Ramos (cell line): Measurements from ENCODE around the gene TMX3.

ENCODE experiments used
- in situ Hi-C: fragments of 300-500 bp; cut with MboI; formaldehyde crosslinking; loops from one replicate; pipeline ENCODE4 v1.14.3; 2022; ENCODE audit warnings: low sequenced_read_pairs; ENCODE audit not compliant: unreplicated experiment

The TMX3 gene

GRCh38 chr18:68714366-68714711, 569 bp downstream of the TMX3 start:
- in situ Hi-C loops, result no loop called here

GRCh38 chr18:68713796-68714195, 1.1 kb downstream of the TMX3 start:
- in situ Hi-C loops, result no loop called here

GRCh38 chr18:68713131-68713530, 1.8 kb downstream of the TMX3 start:
- in situ Hi-C loops, result no loop called here

- in situ Hi-C loops, result no loop called here
Measured at GRCh38 chr18:68707646-68708045, 7.3 kb downstream of the TMX3 start.

- in situ Hi-C loops, result no loop called here
Measured at GRCh38 chr18:68705119-68705518, 9.8 kb downstream of the TMX3 start.

GRCh38 chr18:68703326-68703725, 11.6 kb downstream of the TMX3 start:
- in situ Hi-C loops, result no loop called here

GRCh38 chr18:68701353-68701752, 13.6 kb downstream of the TMX3 start:
- in situ Hi-C loops, result no loop called here

GRCh38 chr18:68699043-68699442, 15.9 kb downstream of the TMX3 start:
- in situ Hi-C loops, result no loop called here

GRCh38 chr18:68696937-68697336, 18.0 kb downstream of the TMX3 start:
- in situ Hi-C loops, result no loop called here

- in situ Hi-C loops, result no loop called here
Measured at GRCh38 chr18:68694316-68694715, 20.6 kb downstream of the TMX3 start.

- in situ Hi-C loops, result no loop called here
Measured at GRCh38 chr18:68693091-68693815, 21.7 kb downstream of the TMX3 start.

- in situ Hi-C loops, result no loop called here
Measured at GRCh38 chr18:68679528-68679927, 35.4 kb downstream of the TMX3 start.

- in situ Hi-C loops, result no loop called here
Measured at GRCh38 chr18:68676913-68677312, 38.0 kb downstream of the TMX3 start.

GRCh38 chr18:68667121-68667520, 47.8 kb downstream of the TMX3 start:
- in situ Hi-C loops, result loop anchor here (25.0 kb wide), 1 partner anchor 1455 kb away; no protein-coding TSS in a partner anchor

GRCh38 chr18:68666381-68666780, 48.5 kb downstream of the TMX3 start:
- in situ Hi-C loops, result loop anchor here (25.0 kb wide), 1 partner anchor 1454 kb away; no protein-coding TSS in a partner anchor

- in situ Hi-C loops, result loop anchor here (25.0 kb wide), 1 partner anchor 1453 kb away; no protein-coding TSS in a partner anchor
Measured at GRCh38 chr18:68665628-68666027, 49.3 kb downstream of the TMX3 start.

GRCh38 chr18:68662754-68663153, 52.2 kb downstream of the TMX3 start:
- in situ Hi-C loops, result loop anchor here (25.0 kb wide), 1 partner anchor 1450 kb away; no protein-coding TSS in a partner anchor

GRCh38 chr18:68660354-68661183, 54.3 kb downstream of the TMX3 start:
- in situ Hi-C loops, result loop anchor here (25.0 kb wide), 1 partner anchor 1448 kb away; no protein-coding TSS in a partner anchor

GRCh38 chr18:68648191-68648590, 66.7 kb downstream of the TMX3 start:
- in situ Hi-C loops, result no loop called here

- in situ Hi-C loops, result no loop called here
Measured at GRCh38 chr18:68642003-68642402, 72.9 kb downstream of the TMX3 start.

- in situ Hi-C loops, result no loop called here
Measured at GRCh38 chr18:68640861-68641260, 74.0 kb downstream of the TMX3 start.
